Tibial nerve (tissue), 4 donors: ENCODE results near the gene TGM3.

Experiments used
- EP300 ChIP-seq, 2 donors: sonication (generic); formaldehyde crosslinking; IDR thresholded peaks; one replicate each; pipeline ENCODE4 v1.6.1; 2017; ENCODE audit warnings: antibody characterized with exemption in 2 of 2, mild to moderate bottlenecking in 1 of 2
- POLR2A ChIP-seq, 2 donors: fragments of 450-650 bp; IDR thresholded peaks; one replicate each; pipeline ENCODE4 v1.6.1; 2017; ENCODE audit warnings: antibody characterized with exemption in 2 of 2, mild to moderate bottlenecking in 2 of 2, moderate library complexity in 2 of 2
- TF ChIP-seq, protein P1 (sequence below), 5 experiments: fragments of 200-600 bp in 3 of 5; fragments of 450-650 bp in 2 of 5; sonication (generic) in 3 of 5; IDR thresholded peaks; one replicate each; pipeline ENCODE4 v1.5.1; 2016 to 2019; ENCODE audit warnings: antibody characterized with exemption in 5 of 5, mild to moderate bottlenecking in 3 of 5, moderate library complexity in 2 of 5

DNA sequence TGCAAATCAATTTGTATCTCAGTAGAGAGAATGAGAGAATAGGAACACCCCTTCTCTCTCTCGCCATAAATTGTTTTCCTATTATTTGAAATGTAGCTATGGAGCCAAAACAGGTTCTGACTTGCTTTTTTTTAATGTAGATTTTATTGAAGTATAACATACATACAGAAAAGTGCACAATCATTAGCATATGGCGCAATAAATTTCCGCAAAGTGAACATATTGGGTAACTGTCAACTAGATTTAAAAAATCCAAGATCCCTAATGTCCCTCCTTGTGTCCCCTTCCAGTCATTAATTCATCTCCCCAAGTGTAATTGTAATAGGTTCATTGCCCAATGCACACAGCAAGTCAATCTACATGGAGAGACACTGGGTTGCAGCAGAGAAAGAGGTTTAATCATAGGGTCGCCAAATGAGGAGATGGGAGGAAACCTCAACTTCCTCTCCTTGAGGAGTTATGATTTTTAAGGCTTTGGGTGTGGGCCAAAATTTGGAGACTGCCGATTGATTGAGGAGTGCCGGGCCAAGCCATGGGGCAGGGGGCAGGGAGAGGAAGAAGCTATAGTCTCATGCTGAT is 43.3 kb upstream of the TGM3 start:
- TF ChIP-seq POLR2A (IDR thresholded peaks at IDR 0.05) (no peak), EP300 (IDR thresholded peaks at IDR 0.05) (no peak)
- TF ChIP-seq, protein P1, sequence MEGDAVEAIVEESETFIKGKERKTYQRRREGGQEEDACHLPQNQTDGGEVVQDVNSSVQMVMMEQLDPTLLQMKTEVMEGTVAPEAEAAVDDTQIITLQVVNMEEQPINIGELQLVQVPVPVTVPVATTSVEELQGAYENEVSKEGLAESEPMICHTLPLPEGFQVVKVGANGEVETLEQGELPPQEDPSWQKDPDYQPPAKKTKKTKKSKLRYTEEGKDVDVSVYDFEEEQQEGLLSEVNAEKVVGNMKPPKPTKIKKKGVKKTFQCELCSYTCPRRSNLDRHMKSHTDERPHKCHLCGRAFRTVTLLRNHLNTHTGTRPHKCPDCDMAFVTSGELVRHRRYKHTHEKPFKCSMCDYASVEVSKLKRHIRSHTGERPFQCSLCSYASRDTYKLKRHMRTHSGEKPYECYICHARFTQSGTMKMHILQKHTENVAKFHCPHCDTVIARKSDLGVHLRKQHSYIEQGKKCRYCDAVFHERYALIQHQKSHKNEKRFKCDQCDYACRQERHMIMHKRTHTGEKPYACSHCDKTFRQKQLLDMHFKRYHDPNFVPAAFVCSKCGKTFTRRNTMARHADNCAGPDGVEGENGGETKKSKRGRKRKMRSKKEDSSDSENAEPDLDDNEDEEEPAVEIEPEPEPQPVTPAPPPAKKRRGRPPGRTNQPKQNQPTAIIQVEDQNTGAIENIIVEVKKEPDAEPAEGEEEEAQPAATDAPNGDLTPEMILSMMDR (IDR thresholded peaks at IDR 0.05), result no peak
